ENCODE results near the gene F10.

- TF ChIP-seq EZH2 (IDR thresholded peaks at IDR 0.05; ENCODE audit: borderline replicate concordance, insufficient read depth, low read length, poor library complexity, severe bottlenecking) (no peak), CTCF (IDR thresholded peaks at IDR 0.05; ENCODE audit: poor library complexity, severe bottlenecking) (no peak), REST (IDR thresholded peaks at IDR 0.05; ENCODE audit: borderline replicate concordance) (no peak), RAD21 (conservative IDR thresholded peaks at IDR 0.05) (no peak), EP300 (conservative IDR thresholded peaks at IDR 0.05; ENCODE audit: poor library complexity, severe bottlenecking) (no peak), SMC3 (conservative IDR thresholded peaks at IDR 0.05; ENCODE audit: poor library complexity) (no peak)
Observed at GRCh38 chr13:113148407-113148806, 25.8 kb downstream of the F10 start.

Measured in neural cell (in vitro differentiated cells).